Chondrocyte (in vitro differentiated cells): Measurements from ENCODE around the gene CSK. TPM values are rescaled to one million over a fixed set of nuclear protein-coding genes. Genes with fewer than 3 reads are reported as not detected.
"Not testable (repeated sequence)": the region's sequence is repeated elsewhere in the genome, so short reads cannot be mapped to it uniquely, and the experiment has no call there.

Source experiments
- DNase-seq: peaks from one replicate; pipeline ENCODE4 v3.0.0; 2021; ENCODE audit warnings: mixed read lengths, low spot score
- H3K27ac Mint-ChIP-seq: one replicate; pipeline ENCODE4 v1.8.0; 2021; ENCODE audit warnings: mild to moderate bottlenecking, moderate library complexity, mixed read lengths; ENCODE audit not compliant: unreplicated experiment
- H3K27me3 Mint-ChIP-seq: 2 replicates; pipeline ENCODE4 v1.8.0; 2021; ENCODE audit warnings: low read depth, mixed read lengths
- H3K36me3 Mint-ChIP-seq: 2 replicates; pipeline ENCODE4 v1.8.0; 2021; ENCODE audit warnings: low read depth, mixed read lengths
- H3K4me1 Mint-ChIP-seq: 2 replicates; pipeline ENCODE4 v1.8.0; 2021; ENCODE audit warnings: low read depth, mild to moderate bottlenecking, mixed read lengths
- H3K4me3 Mint-ChIP-seq: one replicate; pipeline ENCODE4 v1.8.0; 2021; ENCODE audit warnings: mild to moderate bottlenecking, moderate library complexity, mixed read lengths; ENCODE audit not compliant: unreplicated experiment
- H3K9me3 Mint-ChIP-seq: 2 replicates; pipeline ENCODE4 v1.8.0; 2021; ENCODE audit warnings: low read depth, mixed read lengths
- CTCF ChIP-seq: fragments of 200-600 bp; sonication (generic); IDR thresholded peaks from 2 replicates; pipeline ENCODE4 v1.5.0; 2021; ENCODE audit warnings: antibody characterized with exemption, mild to moderate bottlenecking, moderate library complexity
- long read RNA-seq: library from polyadenylated mRNA; stranded (forward); transcript quantifications from one replicate; pipeline ENCODE4 v2.0.0, GENCODE V29; 2021
- total RNA-seq: library from RNA; stranded (reverse); gene quantifications from 3 replicates; pipeline ENCODE4 v1.2.1, GENCODE V29; 2021

Gene CSK
- total RNA-seq = 39.9 to 47.4 TPM (median 41.5 TPM) in 3 replicates
- long read RNA-seq, transcript CSK-201 (13 exons, 2,767 nt) = major isoform, 14 of 25 reads
- long read RNA-seq, partial matches to known transcripts = 8 of 25 reads
- long read RNA-seq, other reads (novel, unspliced or antisense) = 1 of 25 reads

GRCh38 chr15:74781431-74782258 lies at the start of gene CSK:
CSK (plus strand) TSS chr15:74782080; CDS start chr15:74798298, 16,218 bp downstream.
- H3K4me1 Mint-ChIP-seq = peaks cover 55% of the 10 kb centered on the region
- H3K36me3 Mint-ChIP-seq = peaks cover 1% of the 10 kb centered on the region
- H3K9me3 Mint-ChIP-seq = no peaks in the 10 kb centered on the region
- no peak for DNase-seq
- TF ChIP-seq CTCF = peak; percentile 77
- H3K27me3 Mint-ChIP-seq = no peaks in the 10 kb centered on the region
- H3K27ac Mint-ChIP-seq = peak within 1 kb of the TSS; percentile 70
- H3K4me3 Mint-ChIP-seq = peak within 1 kb of the TSS; percentile 87

GRCh38 chr15:74732846-74733245 lies 49.0 kb upstream of the CSK start:
- Mint-ChIP-seq H3K27me3 (peaks cover 16% of the 10 kb centered on the region), H3K9me3 (no peaks in the 10 kb centered on the region), H3K36me3 (no peaks in the 10 kb centered on the region), H3K27ac (no peak overlapping the region), H3K4me1 (peaks cover 2% of the 10 kb centered on the region), H3K4me3 (no peak overlapping the region)
- no peak for TF ChIP-seq CTCF
- no peak for DNase-seq

- no peak for TF ChIP-seq CTCF
- DNase-seq = no peak
- H3K27ac Mint-ChIP-seq = no peak overlapping the region
- no peak overlapping the region for H3K4me3 Mint-ChIP-seq
- no peaks in the 10 kb centered on the region for H3K4me1 Mint-ChIP-seq
- peaks cover 20% of the 10 kb centered on the region for H3K27me3 Mint-ChIP-seq
- peaks cover 3% of the 10 kb centered on the region for H3K36me3 Mint-ChIP-seq
- no peaks in the 10 kb centered on the region for H3K9me3 Mint-ChIP-seq
These were observed 48.6 kb upstream of the CSK start for GRCh38 chr15:74733269-74733668.

GRCh38 chr15:74735305-74735704 lies 46.6 kb upstream of the CSK start:
- no peak for TF ChIP-seq CTCF
- peaks cover 20% of the 10 kb centered on the region for H3K27me3 Mint-ChIP-seq
- H3K4me3 Mint-ChIP-seq = no peak overlapping the region
- no peak overlapping the region for H3K27ac Mint-ChIP-seq
- DNase-seq = no peak
- H3K9me3 Mint-ChIP-seq = no peaks in the 10 kb centered on the region
- peaks cover 3% of the 10 kb centered on the region for H3K36me3 Mint-ChIP-seq
- no peaks in the 10 kb centered on the region for H3K4me1 Mint-ChIP-seq

GRCh38 chr15:74738239-74738638 lies 43.6 kb upstream of the CSK start:
- DNase-seq, H3K9me3 Mint-ChIP-seq, H3K4me1 Mint-ChIP-seq, H3K27ac Mint-ChIP-seq, H3K36me3 Mint-ChIP-seq, H3K4me3 Mint-ChIP-seq: not testable (repeated sequence)
- H3K27me3 Mint-ChIP-seq = peaks cover 24% of the 10 kb centered on the region
